Testis (tissue), 2 donors: ENCODE measurements around the gene C9orf50.

ENCODE experiments used
- CTCF ChIP-seq, 3 experiments: fragments of 450-650 bp in 2 of 3; fragments of 200-600 bp in 1 of 3; sonication (generic) in 1 of 3; IDR thresholded peaks; one replicate each; pipeline ENCODE4 v1.5.1; 2016 to 2019; ENCODE audit warnings: antibody characterized with exemption in 3 of 3, mild to moderate bottlenecking in 2 of 3, moderate library complexity in 1 of 3
- POLR2A ChIP-seq: fragments of 450-650 bp; IDR thresholded peaks from one replicate; pipeline ENCODE4 v1.6.1; 2017; ENCODE audit warnings: antibody characterized with exemption, mild to moderate bottlenecking, moderate library complexity

GRCh38 chr9:129581505-129582189 is 39.3 kb downstream of the C9orf50 start:
- TF ChIP-seq POLR2A (no peak), CTCF (IDR thresholded peaks at IDR 0.05) (no peak)
